PC-3 (cell line): Measurements from ENCODE around the gene TECPR2. TPM values are rescaled to one million over a fixed set of nuclear protein-coding genes. Genes with fewer than 3 reads are reported as not detected.

Source experiments
- ATAC-seq: fragments of 200-7000 bp; cut with Tn5 transposase; 2 replicates; pipeline ENCODE4 v1.9.1; 2020; ENCODE audit warnings: mild to moderate bottlenecking, moderate library complexity
- BruUV-seq: library from RNA; stranded (reverse); fragments of 400-500 nt; replicated peaks from 2 replicates; lab custom pipeline; 2021; lab: Mats Ljungman, UMichigan
- CTCF ChIA-PET: fragments of 300-600 bp; sonication (Branson Sonifier 250); formaldehyde crosslinking; loops from one replicate; lab custom pipeline; 2022; ENCODE audit warnings: antibody characterized with exemption; lab: Charles Lee
- POLR2A ChIA-PET: fragments of 300-600 bp; sonication (Branson Sonifier 250); formaldehyde crosslinking; loops from one replicate; lab custom pipeline; 2022; ENCODE audit warnings: antibody characterized with exemption; ENCODE audit not compliant: unreplicated experiment; lab: Charles Lee
- DNase-seq: peaks from one replicate; pipeline ENCODE4 v3.0.0-alpha.2; 2015
- H2AFZ ChIP-seq: fragments of 300-600 bp; sonication (generic); 2 replicates; pipeline ENCODE4 v1.6.0; 2016; ENCODE audit warnings: antibody characterized with exemption, low read length
- H3F3A ChIP-seq: fragments of 300-600 bp; sonication (generic); one replicate; pipeline ENCODE4 v1.6.0; 2017; ENCODE audit warnings: antibody characterized with exemption, low read length, control low read depth, mild to moderate bottlenecking; ENCODE audit not compliant: unreplicated experiment
- H3K27ac ChIP-seq: fragments of 300-600 bp; sonication (generic); 2 replicates; pipeline ENCODE4 v1.5.1; 2016; ENCODE audit warnings: mild to moderate bottlenecking, low read length
- H3K27me3 ChIP-seq: fragments of 300-600 bp; sonication (generic); 2 replicates; pipeline ENCODE4 v1.6.1; 2016; ENCODE audit warnings: low read length, mixed read lengths
- H3K36me3 ChIP-seq: fragments of 300-600 bp; sonication (generic); 2 replicates; pipeline ENCODE4 v1.6.1; 2016; ENCODE audit warnings: low read depth, mixed run types, low read length, mixed read lengths
- H3K4me1 ChIP-seq: fragments of 300-600 bp; sonication (generic); 2 replicates; pipeline ENCODE4 v1.5.1; 2016; ENCODE audit warnings: low read length; ENCODE audit not compliant: insufficient read depth
- H3K4me2 ChIP-seq: fragments of 300-600 bp; sonication (generic); 2 replicates; pipeline ENCODE4 v1.6.0; 2016; ENCODE audit warnings: low read length
- H3K4me3 ChIP-seq: fragments of 300-600 bp; sonication (generic); 2 replicates; pipeline ENCODE4 v1.5.1; 2016; ENCODE audit warnings: mild to moderate bottlenecking, low read length, mixed read lengths
- H3K79me2 ChIP-seq: fragments of 300-600 bp; sonication (generic); 2 replicates; pipeline ENCODE4 v1.6.1; 2017; ENCODE audit warnings: low read length, mixed read lengths
- H3K9ac ChIP-seq: fragments of 300-600 bp; sonication (generic); 2 replicates; pipeline ENCODE4 v1.6.0; 2016; ENCODE audit warnings: mild to moderate bottlenecking, low read length
- H3K9me2 ChIP-seq: fragments of 300-600 bp; sonication (generic); replicated peaks from 2 replicates; pipeline ENCODE4 v1.6.1; 2016; ENCODE audit warnings: mixed run types, low read length, mixed read lengths
- H3K9me3 ChIP-seq: fragments of 300-600 bp; sonication (generic); 2 replicates; pipeline ENCODE4 v1.6.1; 2016; ENCODE audit warnings: low read length, mixed read lengths
- H4K20me1 ChIP-seq: fragments of 300-600 bp; sonication (generic); 2 replicates; pipeline ENCODE4 v1.6.1; 2016; ENCODE audit warnings: low read length, mixed read lengths
- EZH2 ChIP-seq: fragments of 300-600 bp; sonication (generic); IDR thresholded peaks from one replicate; pipeline ENCODE4 v1.6.1; 2017; ENCODE audit warnings: antibody characterized with exemption, mild to moderate bottlenecking, low read length; ENCODE audit not compliant: unreplicated experiment
- EZH2phosphoT487 ChIP-seq: fragments of 300-600 bp; sonication (generic); IDR thresholded peaks from 2 replicates; pipeline ENCODE4 v1.6.1; 2018; ENCODE audit warnings: mild to moderate bottlenecking, antibody characterized with exemption, low read length, borderline replicate concordance
- intact Hi-C: fragments of 100-400 bp; cut with micrococcal nuclease; formaldehyde crosslinking; loops from 2 replicates; pipeline ENCODE4 v1.9.0; 2023
- total RNA-seq: library from RNA; depleted of rRNA; stranded (reverse); fragments of >200 nt; gene quantifications from 2 replicates; pipeline ENCODE4 v1.2.3, GENCODE V29; 2014
- TF ChIP-seq, protein P1 (sequence below): fragments of 300-600 bp; sonication (generic); conservative IDR thresholded peaks from 2 replicates; pipeline ENCODE4 v1.5.1; 2017; ENCODE audit warnings: antibody characterized with exemption, low read depth, mild to moderate bottlenecking, low read length

The TECPR2 gene
- total RNA-seq, 1 experiment from 2014 or later, result 15.7 TPM

DNA sequence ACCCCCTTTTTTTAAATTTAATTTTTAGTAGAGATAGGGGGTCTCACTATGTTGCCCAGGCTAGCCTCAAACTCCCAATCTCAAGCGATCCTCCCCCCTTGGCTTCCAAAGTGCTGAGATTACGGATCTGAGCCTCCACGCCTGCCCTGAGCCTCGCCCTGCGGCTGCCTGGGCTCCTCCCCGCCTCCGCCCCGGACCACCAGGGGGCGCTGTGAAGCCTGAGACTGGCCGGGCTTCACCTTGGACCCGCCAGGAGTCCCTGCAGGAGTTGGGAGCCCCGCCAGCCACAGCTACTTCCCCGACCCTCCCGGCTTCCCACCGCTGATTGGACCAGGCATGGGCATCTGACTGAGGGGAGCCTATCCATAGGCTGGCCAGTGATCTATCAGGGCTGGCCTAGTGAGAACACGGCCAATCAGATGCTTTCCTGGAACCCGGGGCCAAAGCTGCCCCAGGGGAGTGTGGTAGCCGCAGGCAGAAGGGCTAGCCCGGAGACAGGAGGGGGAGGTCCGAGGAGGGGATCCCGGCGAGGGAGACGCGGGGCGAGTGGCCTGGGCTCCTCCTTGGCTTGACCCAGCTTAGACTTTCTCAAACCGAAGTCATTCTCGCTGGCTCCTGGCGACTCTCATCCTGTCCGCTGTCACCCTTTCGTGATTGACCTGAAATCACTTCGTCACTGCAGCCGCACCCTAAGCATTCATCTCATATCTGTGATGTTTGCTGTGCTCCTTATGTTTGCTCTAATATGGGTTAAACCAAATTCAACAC lies 161.9 kb downstream of the TECPR2 start:
- intact Hi-C loops, result loop anchor here (1.0 to 2.0 kb wide), 2 partner anchors 68 to 170 kb away; partner anchors contain the start of gene RCOR1
- no peaks in the 10 kb centered on the region for H3K9me2 ChIP-seq
- H3K27me3 ChIP-seq, result no peaks in the 10 kb centered on the region
- H3K9ac ChIP-seq, result peak overlapping the region; percentile 79
- H3K4me1 ChIP-seq, result peaks cover 36% of the 10 kb centered on the region
- peak overlapping the region; percentile 68 for H3K4me3 ChIP-seq
- BruUV-seq, result TSS peak; percentile 91
- H3K79me2 ChIP-seq, result no peaks in the 10 kb centered on the region
- peak; percentile 99 for DNase-seq
- H2AFZ ChIP-seq, result peak overlapping the region; percentile 62
- TF ChIP-seq EZH2phosphoT487, result no peak
- TF ChIP-seq, protein P1, sequence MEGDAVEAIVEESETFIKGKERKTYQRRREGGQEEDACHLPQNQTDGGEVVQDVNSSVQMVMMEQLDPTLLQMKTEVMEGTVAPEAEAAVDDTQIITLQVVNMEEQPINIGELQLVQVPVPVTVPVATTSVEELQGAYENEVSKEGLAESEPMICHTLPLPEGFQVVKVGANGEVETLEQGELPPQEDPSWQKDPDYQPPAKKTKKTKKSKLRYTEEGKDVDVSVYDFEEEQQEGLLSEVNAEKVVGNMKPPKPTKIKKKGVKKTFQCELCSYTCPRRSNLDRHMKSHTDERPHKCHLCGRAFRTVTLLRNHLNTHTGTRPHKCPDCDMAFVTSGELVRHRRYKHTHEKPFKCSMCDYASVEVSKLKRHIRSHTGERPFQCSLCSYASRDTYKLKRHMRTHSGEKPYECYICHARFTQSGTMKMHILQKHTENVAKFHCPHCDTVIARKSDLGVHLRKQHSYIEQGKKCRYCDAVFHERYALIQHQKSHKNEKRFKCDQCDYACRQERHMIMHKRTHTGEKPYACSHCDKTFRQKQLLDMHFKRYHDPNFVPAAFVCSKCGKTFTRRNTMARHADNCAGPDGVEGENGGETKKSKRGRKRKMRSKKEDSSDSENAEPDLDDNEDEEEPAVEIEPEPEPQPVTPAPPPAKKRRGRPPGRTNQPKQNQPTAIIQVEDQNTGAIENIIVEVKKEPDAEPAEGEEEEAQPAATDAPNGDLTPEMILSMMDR, result peak; percentile 96
- no peak for TF ChIP-seq EZH2
- no peaks in the 10 kb centered on the region for H3F3A ChIP-seq
- H3K4me2 ChIP-seq, result peak overlapping the region; percentile 85
- peak overlapping the region; percentile 89 for H3K27ac ChIP-seq
- ChIA-PET CTCF (interaction anchor here (0.6 to 1.7 kb wide), 5 partner anchors 67 to 170 kb away, joined by 3 to 13 read pairs (median 4); no protein-coding TSS in a partner anchor), POLR2A (interaction anchor here (0.6 to 1.0 kb wide), 4 partner anchors 19 to 184 kb away, joined by 3 to 12 read pairs (median 4); no protein-coding TSS in a partner anchor)
- ATAC-seq, result peak; percentile 86
- H3K9me3 ChIP-seq, result no peaks in the 10 kb centered on the region
- H3K36me3 ChIP-seq, result no peaks in the 10 kb centered on the region
- H4K20me1 ChIP-seq, result no peaks in the 10 kb centered on the region

DNA sequence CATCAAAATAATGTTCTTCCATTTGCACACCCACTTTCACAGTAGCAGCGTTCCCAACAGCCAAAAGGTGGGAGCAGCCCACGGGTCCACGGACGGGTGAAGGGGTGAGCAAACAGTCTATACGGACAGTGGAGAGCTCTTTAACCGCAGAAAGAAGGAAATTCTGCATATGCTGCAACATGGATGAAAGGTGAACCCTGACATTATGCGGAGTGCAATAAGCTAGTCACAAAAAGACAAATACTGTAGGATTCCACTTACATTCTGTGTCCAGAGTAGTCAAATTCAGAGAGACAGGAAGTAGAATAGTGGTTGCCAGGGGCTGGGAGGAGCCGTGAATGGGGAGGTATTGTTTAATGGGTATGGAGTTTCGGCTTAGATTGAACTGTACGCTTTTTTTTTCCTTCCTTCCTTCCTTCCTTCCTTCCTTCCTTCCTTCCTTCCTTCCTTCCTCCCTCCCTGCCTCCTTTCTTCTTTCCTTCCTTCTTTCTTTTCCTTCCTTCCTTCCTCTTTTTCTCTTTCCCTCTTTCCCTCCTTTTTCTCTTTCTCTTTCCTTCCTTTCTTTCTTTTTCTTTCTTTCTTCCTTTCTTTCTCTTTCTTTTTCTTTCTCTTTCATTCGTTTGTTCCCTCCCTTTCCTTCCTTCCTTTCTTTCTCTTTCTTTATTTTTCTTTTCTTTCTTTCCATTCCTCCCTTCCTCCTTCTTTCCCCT lies 162.6 kb downstream of the TECPR2 start:
- no peaks in the 10 kb centered on the region for H3K9me2 ChIP-seq
- peak overlapping the region; percentile 85 for H3K4me2 ChIP-seq
- BruUV-seq, result TSS peak; percentile 89
- H3K9ac ChIP-seq, result peak overlapping the region; percentile 79
- H2AFZ ChIP-seq, result peak overlapping the region; percentile 62
- peaks cover 36% of the 10 kb centered on the region for H3K4me1 ChIP-seq
- H3K4me3 ChIP-seq, result peak overlapping the region; percentile 68
- no peaks in the 10 kb centered on the region for H3K27me3 ChIP-seq
- H3K9me3 ChIP-seq, result no peaks in the 10 kb centered on the region
- no peaks in the 10 kb centered on the region for H4K20me1 ChIP-seq
- ATAC-seq (peak; percentile 42), DNase-seq (peak; percentile 82)
- H3K79me2 ChIP-seq, result no peaks in the 10 kb centered on the region
- intact Hi-C loops, result loop anchor here (2.0 kb wide), 1 partner anchor 169 kb away; no protein-coding TSS in a partner anchor
- POLR2A ChIA-PET, result interaction anchor here (1.0 kb wide), 1 partner anchor 19 kb away, joined by 5 read pairs; no protein-coding TSS in a partner anchor
- no peaks in the 10 kb centered on the region for H3K36me3 ChIP-seq
- TF ChIP-seq, protein P1, result no peak
- no peak for TF ChIP-seq EZH2phosphoT487
- no peak for TF ChIP-seq EZH2
- CTCF ChIA-PET, result interaction anchor here (0.6 to 1.7 kb wide), 5 partner anchors 66 to 169 kb away, joined by 3 to 13 read pairs (median 4); no protein-coding TSS in a partner anchor
- no peaks in the 10 kb centered on the region for H3F3A ChIP-seq
- peak overlapping the region; percentile 89 for H3K27ac ChIP-seq
